T-helper 9 cell (primary cell): ENCODE measurements around the gene UGDH.
A peak's percentile ranks its signal among the peaks of the same experiment; 100 is the strongest.
"Not testable (repeated sequence)": the region's sequence is repeated elsewhere in the genome, so short reads cannot be mapped to it uniquely, and the experiment has no call there.

Source experiments
- DNase-seq: peaks from one replicate; pipeline ENCODE4 v3.0.0-alpha.2; 2020
- total RNA-seq, 2 donors: gene quantifications; one replicate each; lab custom pipeline; 2026; lab: John Stamatoyannopoulos, UW

UGDH gene
- total RNA-seq = 8.9 to 23.6 reads per million in 2 donors

DNA sequence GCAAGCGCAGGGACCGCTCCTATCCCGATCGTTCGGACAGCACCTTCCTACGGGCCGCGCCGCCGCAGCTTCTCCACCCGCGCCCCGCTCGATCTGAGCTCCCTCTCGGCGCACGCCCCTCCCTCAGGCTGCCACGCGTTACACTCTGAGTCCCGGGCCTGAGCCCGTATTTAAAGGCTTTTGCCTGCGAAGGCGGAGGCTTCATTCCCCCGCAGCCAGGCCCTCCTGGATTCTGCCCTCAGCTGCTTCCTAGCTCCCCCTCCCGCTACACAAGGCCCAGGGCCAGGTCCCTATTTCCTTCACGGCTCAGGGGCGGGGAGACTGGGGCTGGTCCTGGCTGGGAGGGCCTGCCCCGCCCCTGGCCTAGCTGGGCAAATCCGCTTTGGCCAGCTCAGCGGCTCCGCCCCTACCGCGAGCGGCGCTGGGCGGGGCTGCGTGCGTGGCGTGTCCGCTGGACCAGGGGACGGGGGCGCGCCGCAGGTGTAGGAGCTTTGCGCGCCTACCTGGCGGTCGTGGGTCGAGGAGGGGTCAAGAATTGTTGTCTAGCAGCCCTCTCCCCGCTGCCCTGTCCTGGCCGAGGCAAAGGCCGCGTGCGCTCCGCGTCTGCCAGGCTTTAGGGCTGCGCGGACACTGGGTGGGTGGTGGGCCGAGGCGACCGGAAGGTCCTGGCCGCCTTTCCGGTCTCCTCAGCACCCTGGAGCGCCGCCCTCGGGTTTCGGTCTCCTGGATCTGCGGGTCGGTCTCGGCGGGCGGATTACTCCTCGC is at the start of gene UGDH:
TSS of gene UGDH (minus strand) at position 144 of the 765 bp plus-strand sequence. CDS start 5,927 bp downstream, outside the sequence.
- DNase-seq = peak; percentile 85

DNA sequence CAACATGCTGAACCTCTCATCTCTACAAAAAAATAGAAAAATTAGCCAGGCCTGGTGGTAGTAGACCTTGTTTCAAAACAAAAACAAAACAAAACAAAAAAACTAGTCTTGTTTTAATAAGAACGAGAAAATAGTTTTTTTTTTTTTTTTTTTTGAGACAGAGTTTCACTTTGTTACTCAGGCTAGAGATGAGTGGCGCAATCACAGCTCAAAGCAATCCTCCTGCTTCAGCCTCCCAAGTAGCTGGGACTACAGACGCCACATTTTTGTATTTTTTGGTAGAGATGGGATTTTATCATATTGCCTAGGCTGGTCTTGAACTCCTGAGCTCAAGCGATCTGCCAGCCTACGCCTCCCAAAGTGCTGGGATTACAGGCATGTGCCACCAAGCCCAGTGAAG is 47.7 kb upstream of the UGDH start:
- no peak for DNase-seq

DNA sequence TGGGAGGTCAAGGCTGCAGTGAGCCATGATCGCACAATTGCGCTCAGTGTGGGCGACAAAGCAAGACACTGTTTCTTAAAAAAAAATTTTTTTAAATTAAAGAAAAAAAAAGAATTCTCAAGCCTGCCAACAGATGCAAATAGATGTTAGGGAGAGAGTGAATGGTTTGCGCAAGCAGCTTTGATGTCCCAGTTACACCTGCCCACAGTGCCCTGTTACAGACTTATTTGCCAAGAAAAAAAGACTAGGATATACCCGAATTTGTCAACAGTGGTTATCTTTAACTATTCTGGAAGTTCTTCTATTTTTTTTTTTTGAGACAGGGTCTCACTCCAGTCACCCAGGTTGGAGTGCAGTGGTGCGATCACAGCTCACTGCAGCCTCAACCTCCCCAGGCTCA is 44.3 kb upstream of the UGDH start:
- DNase-seq = no peak

DNA sequence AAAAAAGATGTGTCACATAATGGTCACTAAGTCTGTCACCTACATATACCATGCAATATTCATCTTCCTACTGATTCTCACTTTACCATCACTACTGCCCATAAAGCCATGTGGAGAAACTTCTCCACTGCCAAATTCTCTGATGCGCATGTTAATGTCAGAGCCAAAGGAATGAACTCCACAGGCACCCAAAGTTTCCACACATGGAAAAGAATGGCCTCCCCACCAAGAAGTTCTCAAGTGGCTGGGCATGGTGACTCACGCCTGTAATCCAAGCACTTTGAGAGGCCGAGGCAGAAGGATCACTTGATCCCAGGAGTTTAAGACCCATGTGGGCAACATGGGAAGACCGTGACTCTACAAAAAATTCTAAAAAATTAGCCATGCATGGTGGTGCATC is 43.8 kb upstream of the UGDH start:
- DNase-seq = no peak

DNA sequence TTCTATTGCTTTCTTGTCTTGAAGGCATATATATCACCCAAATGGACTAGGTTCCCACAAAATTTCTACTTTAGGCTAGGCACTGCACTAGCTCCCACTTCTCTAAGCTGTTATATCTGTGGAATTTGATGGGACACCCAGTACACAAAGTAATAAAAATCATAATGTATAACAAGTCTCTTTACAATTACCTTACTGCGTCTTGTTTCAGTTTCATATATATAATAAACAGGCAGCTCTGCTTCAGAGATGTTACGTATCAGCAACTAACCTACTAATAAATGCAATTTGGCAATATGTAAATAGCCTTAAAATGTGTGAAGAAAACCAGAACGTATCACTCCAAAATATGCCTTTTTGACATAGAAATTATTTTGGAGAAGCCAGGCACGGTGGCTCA is 42.0 kb upstream of the UGDH start:
- no peak for DNase-seq

DNA sequence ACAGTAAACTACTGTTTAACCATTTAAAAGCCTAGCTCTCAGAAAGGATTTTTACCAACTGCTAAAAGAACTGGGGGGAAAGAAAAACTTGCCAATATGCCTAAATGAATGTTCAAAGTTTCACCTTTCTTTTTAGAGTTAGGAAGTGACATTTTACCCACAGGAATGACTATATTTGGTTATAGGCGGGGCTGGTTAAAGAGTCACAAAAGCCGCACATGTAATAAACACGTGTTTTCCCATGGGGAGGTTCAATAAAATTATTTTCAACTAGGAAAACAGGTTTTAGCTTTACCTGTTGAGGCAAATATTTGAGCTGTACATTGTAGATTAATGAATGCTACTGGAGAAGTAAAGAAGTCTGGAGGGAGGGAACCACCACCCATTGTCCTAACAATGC is 41.6 kb upstream of the UGDH start:
- DNase-seq = no peak

DNA sequence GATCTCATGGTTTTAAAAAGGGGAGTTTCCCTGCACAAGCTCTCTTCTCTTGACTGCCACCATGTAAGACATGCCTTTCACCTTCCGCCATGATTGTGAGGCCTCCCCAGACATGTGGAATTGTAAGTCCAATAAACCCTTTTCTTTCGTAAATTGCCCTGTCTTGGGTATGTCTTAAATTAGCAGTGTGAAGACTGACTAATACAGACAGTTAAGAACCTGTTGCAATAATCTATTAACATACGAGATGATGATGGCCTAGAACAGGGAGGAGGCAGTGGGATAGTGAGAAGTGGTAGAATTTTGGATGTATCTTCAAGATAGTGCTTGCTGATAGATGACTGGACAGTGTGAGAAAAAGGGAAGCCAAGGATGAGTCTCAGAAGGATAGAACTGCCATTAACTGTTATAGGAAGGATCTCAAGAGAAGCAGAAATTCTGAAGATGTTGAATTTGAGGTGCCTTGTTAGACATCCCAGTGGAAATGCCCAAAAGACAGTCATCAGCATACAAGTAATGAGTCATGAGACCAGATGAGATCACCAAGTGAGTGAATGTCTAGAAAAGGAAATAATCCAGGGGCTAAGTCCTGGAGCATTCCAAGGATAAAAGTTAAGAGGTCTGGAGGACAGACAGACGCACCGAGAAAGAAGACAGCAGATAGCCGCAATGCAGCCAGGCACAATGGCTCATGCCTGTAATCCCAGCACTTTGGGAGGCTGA is 38.8 kb upstream of the UGDH start:
- DNase-seq = no peak

DNA sequence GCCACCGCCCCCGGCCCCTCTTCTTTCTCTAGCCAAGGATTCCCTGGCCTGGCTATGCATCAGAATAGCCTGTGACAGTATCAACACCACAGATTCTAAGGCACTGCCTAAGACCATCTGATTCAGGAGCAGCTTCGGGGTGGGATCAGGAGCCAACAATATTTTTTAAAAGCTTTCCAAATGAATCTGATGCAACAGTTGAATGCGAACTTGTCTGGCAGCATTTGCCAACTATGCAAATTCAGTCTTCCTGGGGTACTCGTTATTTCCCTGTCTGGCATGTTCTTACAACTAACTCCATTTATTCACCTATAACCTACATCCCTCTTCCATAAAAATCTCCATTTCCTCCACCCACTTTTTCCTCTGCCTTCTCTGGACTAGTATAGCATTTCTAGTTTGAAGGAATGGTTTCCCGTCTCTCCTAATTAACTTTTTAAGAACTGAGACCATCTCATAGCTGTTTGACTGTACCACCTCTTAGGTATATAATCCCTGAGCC is 36.2 kb upstream of the UGDH start:
- DNase-seq = no peak

DNA sequence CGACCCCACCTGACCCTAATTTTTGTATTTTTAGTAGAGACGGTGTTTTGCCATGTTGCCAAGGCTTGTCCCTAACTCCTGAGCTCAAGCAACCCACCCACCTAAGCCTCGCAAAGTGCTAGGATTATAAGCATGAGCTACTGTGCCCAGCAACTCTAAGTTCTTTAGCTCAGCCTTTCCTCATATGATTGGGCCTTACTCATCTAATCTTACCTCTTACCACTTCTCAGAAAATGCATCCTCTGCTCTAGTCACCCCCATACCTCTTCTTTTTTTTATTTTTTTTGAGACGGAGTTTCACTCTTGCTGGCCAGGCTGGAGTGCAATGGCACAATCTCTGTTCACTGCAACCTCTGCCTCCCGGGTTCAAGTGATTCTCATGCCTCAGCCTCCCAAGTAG is 35.6 kb upstream of the UGDH start:
- DNase-seq = no peak

DNA sequence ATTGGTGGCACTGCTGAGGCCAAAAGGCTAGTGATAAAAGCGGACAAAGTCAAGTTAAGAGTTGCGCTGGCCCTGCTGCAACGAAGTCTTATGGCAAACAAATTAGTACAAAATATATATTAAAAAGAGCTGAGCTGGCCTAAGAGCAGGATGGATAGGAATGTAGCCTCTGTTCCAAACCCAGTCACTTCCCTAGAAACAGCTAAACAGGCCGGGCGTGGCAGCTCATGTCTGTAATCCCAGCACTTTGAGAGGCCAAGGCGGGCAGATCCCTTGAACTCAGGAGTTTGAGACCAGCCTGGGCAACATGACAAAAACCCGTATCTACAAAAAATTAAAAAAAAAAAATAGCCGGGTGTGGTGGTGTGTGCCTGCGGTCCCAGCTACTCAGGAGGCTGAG is 32.4 kb upstream of the UGDH start:
- no peak for DNase-seq

DNA sequence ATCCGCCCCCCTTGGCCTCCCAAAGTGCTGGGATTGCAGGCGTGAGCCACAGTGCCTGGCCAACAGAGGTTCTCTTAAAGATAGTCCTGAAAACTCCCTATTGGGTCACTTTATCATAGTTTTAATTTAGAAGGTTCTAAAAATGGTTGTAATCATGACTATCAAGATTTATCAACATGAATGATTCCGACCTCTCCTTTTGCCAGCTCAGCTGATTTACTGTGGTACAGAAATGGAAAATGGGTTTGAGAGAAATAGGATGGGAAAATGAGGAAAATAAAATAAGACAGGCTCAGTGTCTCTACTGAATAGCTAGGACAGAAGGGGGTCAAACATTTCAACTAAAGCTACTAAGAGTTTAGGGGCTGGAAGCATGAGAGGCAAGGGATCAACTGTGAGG is 28.2 kb upstream of the UGDH start:
- no peak for DNase-seq

DNA sequence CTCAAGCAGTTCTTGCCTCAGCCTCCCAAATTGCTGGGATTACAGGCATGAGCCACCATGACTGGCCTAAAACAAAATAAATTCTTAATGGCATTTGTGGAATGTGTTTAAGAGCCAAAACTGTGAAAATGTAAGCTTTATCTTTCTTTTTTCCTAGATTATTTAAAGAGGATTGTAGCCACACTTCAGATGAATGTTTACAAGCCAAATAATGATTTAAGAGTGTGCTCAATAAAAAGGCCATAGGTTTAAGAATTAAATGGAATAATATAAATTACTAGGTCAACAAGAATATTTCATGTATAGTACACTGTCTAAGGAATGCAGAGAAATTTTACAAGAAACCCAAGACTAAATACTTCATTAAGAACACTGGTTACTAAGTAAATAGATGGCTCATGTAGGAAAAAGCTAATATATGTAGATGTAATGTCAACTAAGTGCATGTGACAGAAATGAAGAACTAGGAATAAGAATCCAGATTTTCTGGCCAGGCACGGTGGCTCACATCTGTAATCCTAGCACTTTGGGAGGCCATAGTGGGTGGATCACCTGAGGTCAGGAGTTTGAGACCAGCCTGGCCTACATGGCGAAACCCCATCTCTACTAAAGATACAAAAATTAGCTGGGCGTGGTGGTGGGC is 21.3 kb upstream of the UGDH start:
- DNase-seq = no peak

DNA sequence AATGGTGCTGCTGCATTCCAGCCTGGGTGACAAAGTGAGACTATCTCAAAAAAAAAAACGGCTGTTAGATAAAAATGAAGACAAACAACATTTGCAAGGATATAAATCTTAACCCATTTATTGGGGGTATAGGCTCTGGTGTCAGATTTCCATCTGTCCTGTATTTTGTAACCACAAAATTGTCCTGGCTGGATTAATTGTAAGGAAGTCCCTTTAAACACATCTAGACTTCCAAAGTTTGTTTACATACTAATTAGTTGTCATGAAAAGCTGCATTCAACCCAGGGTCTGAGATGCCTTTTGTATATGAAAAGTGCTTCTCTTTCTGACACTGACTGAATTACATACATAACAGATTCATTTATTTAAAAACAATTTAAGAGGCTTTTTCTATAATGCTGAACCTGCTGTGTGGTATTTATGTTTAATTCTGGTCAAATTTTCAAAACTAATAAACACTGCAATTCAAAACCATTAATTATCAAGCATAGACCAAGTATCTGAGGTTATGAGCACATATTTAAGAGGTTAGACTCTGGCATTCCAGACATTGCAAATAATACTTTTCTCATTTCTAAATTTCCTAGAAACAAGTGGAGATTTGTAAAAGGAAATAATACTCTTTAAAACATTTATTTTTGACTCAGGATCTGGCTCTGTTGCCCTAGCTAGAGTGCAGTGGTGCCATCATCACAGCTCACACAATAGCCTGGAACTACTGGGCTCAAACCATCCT is 17.5 kb upstream of the UGDH start:
- no peak for DNase-seq

DNA sequence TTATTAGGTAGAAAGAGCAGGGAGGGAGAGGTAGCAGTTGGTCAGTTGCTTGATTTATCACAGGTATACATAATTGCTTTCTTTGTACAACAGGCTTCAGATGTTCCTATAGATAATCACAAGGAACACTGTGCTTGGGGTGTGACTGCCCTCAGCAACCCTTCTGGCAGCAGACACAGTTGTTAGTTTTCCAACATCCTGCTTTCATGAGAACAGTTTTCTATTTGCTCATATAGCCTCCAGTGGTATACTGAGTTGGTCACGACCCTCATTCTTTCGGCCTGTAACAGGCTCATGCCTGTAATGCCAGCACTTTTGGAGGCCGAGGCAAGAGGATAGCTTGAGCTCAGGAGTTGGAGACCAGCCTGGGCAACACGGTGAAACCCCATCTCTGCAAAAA is 16.8 kb upstream of the UGDH start:
- not testable (repeated sequence) for DNase-seq

DNA sequence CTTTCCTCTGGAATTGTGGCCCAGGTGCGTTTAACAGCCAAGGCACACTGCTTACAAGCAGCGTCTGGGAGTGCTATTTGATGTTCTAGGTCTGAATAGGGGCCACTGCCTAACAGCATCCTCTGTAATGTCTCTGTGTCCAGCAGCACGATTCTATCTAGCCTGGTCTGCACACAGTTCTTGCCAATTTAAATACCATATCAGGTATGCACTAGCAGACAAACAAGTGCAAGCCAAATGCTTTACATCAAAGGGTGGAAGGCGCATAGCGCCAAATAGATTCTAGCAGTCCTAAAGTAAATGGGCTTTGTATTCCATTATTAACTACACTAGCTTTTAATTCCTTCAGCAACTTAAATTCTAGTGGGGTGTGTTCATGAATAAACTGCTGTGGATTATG is 15.8 kb upstream of the UGDH start:
- DNase-seq = no peak

DNA sequence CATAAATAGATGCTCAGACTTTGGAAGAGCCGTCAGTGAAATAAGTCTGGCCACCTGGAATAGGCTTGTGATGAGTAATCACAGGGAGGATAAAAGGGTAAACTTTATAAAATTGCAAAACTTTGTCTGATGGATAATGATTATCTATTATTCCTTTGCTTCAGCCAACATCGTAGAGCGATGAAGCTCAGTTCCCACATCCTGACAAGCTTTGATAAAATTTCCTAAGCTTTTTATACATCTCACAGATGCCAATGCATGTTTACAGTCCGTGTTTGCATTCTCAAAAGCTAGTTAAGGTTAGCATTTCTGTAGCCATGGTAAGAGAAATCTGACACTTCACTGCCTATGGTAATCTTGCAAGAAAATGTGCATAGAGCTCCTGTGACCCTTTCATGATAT is 15.4 kb upstream of the UGDH start:
- no peak for DNase-seq

DNA sequence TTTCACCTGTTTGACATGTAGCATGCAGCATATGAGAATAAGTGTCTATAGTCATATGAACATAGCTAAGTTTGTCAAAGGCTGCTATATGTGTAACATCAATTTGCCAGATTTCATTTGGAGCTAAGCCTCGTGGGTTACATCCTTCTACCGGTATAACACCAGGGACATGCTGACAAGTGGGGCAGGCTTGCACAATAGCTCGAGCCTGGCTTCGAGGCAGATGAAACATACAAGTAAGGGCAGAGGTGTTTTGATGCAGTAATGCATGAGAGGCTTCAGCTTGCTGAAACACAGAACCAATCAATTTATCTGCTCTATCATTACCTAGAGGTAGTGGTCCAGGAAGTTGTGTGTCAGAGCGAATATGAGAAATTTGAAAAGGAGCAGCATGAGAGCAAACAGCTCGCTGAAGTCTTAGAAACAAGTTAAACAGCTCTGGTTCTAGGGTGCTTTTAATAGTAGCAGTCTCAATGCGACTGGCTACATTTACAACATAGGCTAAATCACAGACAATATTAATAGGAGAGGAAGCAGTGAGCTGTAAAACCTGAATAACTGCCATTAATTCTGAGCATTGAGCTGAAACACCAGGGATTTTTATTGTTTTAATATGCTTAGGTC is 14.9 kb upstream of the UGDH start:
- no peak for DNase-seq

DNA sequence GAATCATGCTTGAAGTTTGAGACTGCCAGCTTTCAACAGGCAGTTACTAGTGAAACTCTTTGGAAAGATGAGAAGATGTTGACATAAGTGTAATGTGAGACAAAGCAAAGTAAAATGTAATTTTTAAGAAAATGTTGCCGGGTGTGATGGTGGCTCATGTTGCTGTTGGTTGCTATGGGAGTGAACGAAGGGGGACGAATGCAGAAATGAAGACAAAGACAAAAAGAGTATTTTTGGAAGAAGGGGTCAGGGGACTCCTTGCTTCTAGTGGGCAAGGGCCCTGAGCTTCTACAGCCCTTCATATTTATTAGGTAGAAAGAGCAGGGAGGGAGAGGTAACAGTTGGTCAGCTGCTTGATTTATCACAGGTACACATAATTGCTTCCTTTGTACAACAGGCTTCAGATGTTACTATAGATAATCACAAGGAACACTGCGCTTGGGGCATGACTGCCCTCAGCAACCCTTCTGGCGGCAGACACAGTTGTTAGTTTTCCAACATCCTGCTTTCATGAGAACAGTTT is 11.9 kb upstream of the UGDH start:
- DNase-seq = no peak

DNA sequence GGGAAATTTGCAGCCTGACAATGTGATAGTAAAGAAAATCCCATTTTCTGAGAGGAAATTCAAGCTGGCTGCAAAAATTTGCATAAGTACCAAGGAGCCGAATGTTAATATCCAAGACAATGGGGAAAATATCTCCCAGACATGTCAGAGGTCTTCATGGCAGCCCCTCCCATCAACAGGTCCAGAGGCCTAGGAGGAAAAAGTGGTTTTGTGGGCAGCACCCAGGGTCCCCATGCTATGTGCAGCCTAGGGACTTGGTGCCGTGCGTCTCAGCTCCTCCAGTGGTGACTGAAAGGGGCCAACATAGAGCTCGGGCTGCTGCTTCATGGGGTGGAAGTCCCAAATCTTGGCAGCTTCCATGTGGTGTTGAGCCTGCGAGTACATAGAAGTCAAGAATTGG is 6.3 kb upstream of the UGDH start:
- DNase-seq = no peak

DNA sequence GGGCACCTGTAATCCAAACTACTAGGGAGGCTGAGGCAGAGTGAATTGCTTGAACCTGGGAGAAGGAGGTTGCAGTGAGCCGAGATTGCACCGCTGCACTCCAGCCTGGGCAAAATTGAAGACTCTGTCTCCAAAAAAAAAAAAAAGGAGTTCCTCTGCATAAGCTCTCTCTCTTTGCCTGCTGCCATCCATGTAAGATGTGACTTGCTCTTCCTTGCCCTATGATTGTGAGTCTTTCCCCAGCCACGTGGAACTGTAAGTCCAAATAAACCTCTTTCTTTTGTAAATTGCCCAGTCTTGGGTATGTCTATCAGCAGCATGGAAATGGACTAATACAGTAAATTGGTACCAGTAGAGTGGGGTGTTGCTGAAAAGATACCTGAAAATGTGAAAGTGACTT is 5.0 kb upstream of the UGDH start:
- not testable (repeated sequence) for DNase-seq

DNA sequence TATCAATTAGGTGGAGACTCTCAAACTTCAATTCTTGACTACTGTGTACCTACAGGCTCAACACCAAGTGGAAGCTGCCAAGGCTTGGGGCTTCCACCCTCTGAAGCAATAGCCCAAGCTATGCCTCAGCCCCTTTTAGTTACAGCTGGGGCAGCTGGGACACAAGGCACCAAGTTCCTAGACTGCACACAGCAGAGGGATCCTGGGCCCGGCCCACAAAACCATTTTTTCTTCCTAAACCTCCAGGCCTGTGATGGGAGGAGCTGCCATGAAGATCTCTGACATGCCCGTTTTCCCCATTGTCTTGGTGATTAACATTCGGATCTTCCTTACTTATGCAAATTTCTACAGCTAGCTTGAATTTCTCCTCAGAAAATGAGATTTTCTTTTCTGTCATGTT is 3.4 kb upstream of the UGDH start:
- no peak for DNase-seq

DNA sequence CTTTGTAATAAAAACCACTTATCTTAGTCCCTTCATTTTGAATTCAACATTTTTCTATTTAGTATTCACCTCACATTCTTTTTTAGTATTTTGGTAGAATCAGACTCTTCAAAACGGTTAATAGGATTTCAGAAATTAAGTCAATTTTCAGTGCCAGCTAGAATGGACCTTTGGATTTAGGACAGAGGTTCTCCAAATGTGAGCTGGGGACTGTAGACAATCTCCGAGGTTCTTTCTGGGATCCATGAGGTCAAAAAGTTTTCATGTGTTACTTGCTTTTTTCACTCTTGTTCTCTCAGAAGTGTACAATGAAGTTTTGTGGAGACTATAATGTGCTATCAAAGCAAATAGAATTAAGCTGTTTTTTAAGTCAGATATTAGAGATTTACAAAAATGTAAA is 2.3 kb upstream of the UGDH start:
- DNase-seq = no peak
